A549 (cell line): Measurements from ENCODE around the gene RMP24.

Experiments
- CTCF ChIP-seq: fragments of >200 bp; sonication (Bioruptor Twin); formaldehyde crosslinking; IDR thresholded peaks from 3 replicates; pipeline ENCODE4 v1.5.1; 2016
- MYC ChIP-seq: IDR thresholded peaks from 2 replicates; pipeline ENCODE4 v1.6.1; 2012; ENCODE audit warnings: mild to moderate bottlenecking, inconsistent platforms, low read length, improper control_type of control experiment, borderline replicate concordance
- NR3C1 ChIP-seq: fragments of >200 bp; sonication (Bioruptor Twin); formaldehyde crosslinking; IDR thresholded peaks from 3 replicates; pipeline ENCODE4 v1.6.1; 2017
- POLR2A ChIP-seq: IDR thresholded peaks from 2 replicates; pipeline ENCODE4 v1.6.1; 2012; ENCODE audit warnings: mild to moderate bottlenecking, low read length

DNA sequence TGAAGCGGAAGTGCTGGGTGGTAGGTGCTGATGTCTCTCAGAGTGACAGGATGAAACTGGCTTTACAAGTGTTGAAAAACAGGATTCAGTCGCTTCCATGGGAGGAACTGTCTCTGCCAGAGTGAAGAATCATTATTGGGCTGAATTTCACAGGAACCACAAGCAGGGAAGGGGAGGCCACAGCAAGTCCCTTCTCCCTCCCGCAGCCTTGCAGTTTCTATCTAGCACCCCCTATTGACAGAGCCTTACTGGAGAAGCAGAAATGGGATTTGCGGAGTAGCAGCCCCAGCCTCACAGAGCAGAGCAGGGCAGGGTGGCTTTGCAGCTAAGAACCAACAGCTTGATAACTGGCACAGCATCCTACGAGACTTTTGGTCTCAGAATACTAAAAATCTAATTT lies 33.3 kb upstream of the RMP24 start:
- TF ChIP-seq CTCF (no peak), POLR2A (no peak), NR3C1 (no peak), MYC (no peak)
